ENCODE measurements around the gene HSPBP1.
"Not testable (repeated sequence)": the region's sequence is repeated elsewhere in the genome, so short reads cannot be mapped to it uniquely, and the experiment has no call there.

Gene HSPBP1

GRCh38 chr19:55239004-55239403, 40.9 kb downstream of the HSPBP1 start:
- no peak for DNase-seq (ENCODE audit: low read depth, low spot score)

GRCh38 chr19:55238030-55238429, 41.9 kb downstream of the HSPBP1 start:
- DNase-seq (ENCODE audit: low read depth, low spot score) = no peak

DNA sequence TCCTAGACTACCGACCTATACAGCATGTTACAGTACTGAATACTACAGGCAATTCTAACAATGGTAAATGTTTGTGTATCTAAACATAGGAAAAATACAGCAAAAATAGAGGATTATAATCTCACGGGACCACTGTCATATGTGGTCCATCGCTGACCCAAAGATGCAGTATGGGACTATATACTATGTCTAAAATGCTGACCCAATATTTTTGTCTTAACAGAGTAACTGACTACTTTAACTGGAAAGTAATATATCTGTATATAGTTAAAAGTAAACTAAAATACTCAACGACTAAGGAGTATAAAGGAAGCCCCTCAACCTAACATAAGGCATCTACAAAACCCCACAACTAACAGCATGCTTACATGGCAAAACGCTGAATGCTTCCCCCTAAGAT, 46.9 kb downstream of the HSPBP1 start:
- no peak for DNase-seq (ENCODE audit: low read depth, low spot score)

DNA sequence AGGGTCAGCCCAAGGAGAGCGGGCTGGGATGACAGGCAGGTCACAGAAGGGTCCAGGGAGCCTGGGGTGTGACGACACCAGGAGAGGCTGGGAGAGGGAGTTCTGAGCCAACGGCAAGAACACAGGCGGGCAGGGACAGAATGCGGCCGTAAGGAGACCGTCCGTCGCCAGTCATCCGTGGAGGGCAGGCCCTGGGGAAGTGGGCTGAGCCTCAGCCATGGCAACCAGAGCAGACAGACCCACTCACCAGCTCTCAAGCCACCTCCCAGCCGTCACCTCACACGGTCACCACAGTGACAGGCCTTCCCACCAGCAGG, 47.7 kb downstream of the HSPBP1 start:
- no peak for DNase-seq (ENCODE audit: low read depth, low spot score)

DNA sequence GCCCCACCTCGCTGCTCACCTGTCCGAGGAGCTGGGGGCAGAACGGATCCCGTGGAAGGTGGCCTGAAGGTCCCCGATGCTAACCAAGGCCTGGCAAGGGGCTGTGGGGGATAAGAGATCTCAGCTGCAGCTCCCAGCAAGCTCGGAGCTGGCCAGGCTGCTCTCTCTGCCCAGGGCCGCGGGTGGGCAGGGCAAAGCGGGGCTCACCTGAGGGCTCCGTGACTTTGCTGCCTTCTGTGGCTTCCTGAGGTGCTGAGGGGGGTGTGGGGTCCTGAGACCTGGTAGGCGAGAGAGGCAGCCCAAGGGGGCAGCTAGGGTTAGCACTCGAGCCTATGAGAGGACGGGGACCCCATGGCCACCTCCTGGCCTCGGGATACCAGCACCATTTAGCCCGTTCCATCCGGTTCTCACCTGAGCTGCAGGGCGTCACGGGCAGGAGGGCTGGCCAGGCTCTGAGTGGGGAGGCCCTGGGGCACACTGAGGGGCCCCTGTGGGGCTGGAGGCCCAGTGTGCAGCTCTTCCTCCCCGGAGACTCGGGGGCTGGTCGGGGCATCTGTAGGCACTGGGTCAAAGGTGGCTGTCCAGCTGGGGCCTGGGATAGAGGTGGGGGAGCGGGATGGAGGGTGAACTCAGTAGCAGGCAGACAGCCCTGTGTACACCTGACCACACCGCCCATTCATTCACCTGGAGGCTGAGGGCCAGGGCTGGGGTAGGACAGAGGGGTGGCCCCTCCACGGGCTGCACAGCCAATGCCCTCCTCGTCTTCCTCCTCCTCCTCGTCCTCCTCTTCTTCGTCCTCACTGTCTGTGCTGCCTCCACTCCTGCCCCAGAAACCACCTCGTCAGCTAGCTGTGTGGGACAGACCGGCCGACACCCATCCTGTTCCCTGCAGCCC, 48.3 kb downstream of the HSPBP1 start:
- DNase-seq (ENCODE audit: low read depth, low spot score) = no peak

- no peak for DNase-seq (ENCODE audit: low read depth, low spot score)
Measured at GRCh38 chr19:55230780-55231179, 49.1 kb downstream of the HSPBP1 start.

DNA sequence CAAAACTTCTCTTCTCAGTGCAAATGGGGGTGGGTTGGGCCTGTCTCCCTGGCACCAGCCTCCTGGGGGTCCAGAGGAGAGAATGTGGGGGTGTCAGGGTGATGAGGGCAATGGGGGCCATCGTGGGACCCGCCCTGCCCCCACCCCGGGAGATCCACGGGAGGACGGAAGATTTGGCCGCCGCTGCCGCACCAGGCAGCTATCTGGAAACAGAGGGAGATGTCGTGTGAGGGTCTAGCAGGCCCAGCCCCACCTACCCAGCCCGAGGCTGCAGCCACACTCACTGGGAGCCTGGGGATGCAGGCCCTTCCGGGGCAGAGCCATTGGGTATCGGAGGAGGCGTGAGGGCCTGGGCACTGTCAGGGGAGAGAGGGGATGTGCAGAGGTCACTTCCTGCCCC, 49.6 kb downstream of the HSPBP1 start:
- DNase-seq (ENCODE audit: low read depth, low spot score) = no peak

GRCh38 chr19:55229789-55230182, 50.1 kb downstream of the HSPBP1 start:
- no peak for DNase-seq (ENCODE audit: low read depth, low spot score)

DNA sequence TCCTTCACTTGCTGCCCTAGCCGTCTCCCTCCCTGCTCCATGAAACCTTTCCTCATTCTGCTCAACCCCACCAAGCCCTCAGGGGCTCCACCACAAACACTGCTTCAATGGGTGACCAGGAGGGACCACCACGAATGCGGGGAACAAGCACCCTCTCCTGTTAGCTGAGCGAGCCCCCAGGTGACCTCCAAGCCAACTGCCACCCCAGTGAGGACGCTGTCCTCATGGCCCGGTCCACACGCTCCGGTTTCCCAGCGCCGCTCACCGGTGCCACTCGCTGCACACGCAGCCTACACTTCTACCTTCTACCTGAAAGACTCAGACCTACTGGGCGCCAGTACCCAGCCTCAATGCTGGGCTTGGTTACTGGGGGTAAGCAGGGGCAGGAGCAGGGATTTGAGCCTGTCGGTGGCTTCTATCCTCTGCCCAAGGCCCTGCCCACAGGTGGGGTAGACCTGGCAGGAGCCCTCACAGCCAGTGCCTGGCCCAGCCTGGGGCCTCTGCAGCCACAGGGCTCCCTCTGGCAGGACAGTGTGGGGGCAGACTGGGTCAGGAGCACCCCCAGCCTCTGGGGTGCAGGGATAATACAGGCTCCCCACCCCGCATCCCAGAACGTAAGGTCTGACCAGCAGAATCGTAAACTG, 50.6 kb downstream of the HSPBP1 start:
- no peak for DNase-seq (ENCODE audit: low read depth, low spot score)

DNA sequence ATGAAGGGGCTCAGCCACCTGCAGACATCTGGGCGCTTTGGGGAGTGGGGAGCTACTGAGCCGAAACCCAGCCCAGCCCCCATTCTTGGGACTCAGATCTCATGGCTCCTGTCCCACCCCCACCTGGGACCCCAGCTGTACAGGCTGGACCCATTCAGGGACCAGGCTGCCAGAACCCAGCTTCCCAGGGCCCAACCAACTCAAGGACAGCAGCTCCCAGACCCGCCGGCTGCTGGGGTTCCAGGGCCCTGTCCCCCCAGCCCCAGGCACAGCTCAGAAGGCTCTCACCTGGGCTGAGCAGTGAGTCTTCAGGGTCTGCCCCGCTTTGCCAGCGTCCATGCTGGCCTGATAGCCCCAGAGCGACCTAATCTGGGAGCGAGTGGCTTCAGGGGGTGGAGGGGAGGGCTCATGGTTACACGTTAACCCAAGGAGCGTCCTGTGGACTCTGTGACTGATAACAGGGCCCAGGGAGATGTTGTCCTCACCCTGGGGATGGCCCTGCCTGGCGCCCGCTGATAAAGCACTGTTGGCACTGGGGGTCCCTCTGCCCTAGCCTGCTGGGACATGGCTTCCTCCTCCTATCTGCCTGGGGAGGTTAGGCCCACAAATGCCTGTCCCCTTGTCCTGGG, 51.4 kb downstream of the HSPBP1 start, which contains the start of gene TMEM86B:
TMEM86B (minus strand) TSS at position 361 of the 629 bp plus-strand sequence; CDS start at position 339, 22 bp downstream.
- DNase-seq (ENCODE audit: low read depth, low spot score) = no peak

DNA sequence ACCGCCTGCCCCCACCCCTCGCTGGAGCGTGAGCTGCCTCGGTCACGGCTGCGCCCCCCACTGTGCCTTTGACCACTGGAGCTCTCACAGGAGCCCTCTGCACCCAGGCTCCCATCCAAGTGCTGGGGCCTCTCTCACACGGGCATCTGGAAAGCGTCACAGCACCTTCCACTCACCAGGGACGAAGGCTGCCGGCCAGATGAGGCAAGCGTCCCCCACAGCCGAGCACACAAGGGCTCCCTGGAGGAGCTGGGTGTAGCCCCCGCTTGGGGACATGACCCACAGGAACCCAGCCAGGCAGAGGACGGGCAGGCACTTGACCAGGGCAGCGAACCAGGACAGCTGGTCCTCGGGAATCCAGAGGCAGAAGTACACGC, 51.9 kb downstream of the HSPBP1 start:
- DNase-seq (ENCODE audit: low read depth, low spot score) = no peak

- no peak for DNase-seq (ENCODE audit: low read depth, low spot score)
Measured at GRCh38 chr19:55227241-55228014, 52.5 kb downstream of the HSPBP1 start.

DNA sequence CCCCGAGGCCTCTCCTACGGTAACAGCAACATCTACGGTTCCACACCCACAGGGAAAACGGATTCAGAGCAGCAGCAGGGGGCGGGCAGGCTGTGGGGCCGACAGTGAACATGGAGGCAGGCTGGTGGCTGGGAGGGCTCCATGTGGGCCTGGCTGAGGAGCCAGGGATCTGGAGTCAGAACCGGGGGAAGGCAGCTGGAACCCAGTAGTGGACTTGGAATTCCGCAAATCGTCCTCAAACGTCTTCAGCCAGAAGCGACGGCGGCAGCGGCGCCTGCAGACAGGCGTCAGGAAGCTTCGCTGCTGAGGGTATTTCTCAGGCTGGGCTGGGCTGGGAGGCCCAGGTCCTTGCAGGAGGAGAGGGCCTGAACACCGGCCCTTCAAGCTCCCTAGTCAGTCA, 53.1 kb downstream of the HSPBP1 start:
- DNase-seq (ENCODE audit: low read depth, low spot score) = no peak

DNA sequence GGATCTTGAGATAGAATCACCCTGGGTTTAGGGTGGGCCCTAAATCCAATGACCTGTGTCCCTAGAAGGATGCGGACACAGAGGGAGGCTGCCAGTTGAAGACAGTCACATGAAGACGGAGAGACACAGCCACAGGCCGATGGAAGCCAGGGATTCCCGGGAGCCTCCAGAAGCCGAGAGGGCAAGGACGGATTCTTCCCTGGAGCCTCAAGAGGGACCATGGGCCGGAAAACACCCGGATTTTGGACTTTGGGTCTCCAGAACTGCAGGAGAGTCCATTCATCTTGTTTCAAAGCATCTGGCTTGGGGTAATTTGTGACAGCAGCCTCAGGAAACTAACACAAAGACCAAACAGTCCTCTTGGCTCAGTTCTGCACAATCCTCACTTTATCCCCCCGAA, 53.6 kb downstream of the HSPBP1 start:
- no peak for DNase-seq (ENCODE audit: low read depth, low spot score)

GRCh38 chr19:55225415-55225958, 54.4 kb downstream of the HSPBP1 start:
- DNase-seq (ENCODE audit: low read depth, low spot score) = no peak

DNA sequence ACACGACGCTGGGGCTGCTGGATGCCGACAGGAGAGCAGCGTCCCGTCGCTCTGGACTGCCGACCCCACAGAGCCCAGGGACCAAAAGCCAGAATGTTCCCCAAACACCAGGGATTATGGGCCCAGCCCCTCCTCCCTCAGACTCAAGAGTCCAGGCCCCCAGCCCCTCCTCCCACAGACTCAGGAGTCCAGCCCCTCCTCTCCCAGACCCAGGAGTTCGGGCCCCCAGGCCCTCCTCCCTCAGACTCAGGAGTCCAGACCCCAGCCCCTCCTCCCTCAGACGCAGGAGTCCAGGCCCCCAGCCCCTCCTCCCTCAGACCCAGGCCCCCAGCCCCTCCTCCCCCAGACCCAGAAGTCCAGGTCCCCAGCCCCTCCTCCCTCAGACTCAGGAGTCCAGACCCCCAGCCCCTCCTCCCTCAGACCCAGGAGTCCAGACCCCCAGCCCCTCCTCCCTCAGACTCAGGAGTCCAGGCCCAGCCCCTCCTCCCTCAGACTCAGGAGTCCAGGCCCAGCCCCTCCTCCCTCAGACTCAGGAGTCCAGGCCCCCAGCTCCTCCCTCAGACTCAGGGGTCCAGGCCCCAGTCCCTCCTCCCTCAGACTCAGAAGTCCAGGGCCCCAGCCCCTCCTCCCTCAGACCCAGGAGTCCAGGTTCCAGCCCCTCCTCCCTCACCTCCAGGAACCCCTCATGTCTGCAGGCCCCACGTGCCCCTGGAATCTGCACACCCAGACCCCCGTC, 55.1 kb downstream of the HSPBP1 start:
- DNase-seq (ENCODE audit: low read depth, low spot score) = not testable (repeated sequence)

DNA sequence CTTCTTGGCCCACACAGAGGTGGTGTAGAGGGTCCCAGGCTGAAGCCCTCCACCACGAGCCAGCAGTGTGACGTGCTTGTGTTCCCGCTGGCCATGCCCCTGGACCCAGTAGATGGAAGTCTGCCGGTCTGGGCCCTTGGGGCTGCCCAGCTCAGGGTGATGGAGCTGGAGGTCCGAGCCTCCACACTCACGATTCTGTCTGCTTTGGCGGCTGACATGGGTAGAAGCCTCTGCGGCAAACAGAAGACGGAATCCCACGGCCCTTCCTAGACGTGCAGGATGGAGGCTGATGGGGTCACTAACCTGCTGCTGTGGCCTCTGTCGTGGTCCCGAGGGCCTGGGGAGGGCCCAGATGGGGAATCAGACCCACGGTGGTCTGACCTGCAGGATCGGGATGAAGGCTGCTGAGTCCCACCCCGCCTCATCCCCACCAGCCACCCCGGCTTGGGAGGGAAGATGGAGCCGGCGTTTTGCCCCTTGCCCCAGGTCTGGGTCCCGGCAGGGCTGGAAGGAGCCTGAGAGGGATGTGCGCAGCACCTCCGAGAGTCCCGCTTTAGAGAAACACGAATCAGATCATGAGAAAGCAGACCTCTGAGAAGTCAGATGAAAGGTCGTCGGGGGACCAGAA, 55.8 kb downstream of the HSPBP1 start:
- DNase-seq (ENCODE audit: low read depth, low spot score) = no peak

GRCh38 chr19:55223291-55224037, 56.4 kb downstream of the HSPBP1 start:
- DNase-seq (ENCODE audit: low read depth, low spot score) = no peak

DNA sequence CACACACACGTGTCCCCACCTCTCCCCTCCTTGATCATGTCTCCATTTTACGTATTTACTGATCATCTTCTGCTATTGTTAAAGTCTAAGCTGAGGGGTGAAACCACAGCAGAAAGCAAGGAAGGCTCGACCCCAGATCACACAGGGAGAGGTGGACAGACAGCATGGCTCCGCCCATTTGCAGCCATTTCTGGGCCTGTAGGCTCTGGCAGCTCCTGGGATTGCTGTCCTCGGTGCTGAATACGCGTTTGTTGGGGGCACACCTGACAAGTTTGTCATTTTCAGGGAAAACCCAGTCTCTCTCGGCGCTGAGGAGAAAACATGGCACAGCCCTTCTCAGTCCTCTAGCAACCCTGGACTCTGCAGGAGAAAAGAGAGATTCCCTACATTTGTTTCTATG, 59.4 kb downstream of the HSPBP1 start:
- no peak for DNase-seq (ENCODE audit: low read depth, low spot score)

Measured in activated naive CD8-positive, alpha-beta T cell treated with anti-CD3 and anti-CD28 coated beads, Interleukin-2, amount 50 U/mL, for 16 hours (primary cell).